Measurements from ENCODE around the gene IRAK3. TPM values are rescaled to one million over a fixed set of nuclear protein-coding genes. Genes with fewer than 3 reads are reported as not detected.

Gene IRAK3
- total RNA-seq, 1 experiment from 2014 or later: 0.44 TPM

DNA sequence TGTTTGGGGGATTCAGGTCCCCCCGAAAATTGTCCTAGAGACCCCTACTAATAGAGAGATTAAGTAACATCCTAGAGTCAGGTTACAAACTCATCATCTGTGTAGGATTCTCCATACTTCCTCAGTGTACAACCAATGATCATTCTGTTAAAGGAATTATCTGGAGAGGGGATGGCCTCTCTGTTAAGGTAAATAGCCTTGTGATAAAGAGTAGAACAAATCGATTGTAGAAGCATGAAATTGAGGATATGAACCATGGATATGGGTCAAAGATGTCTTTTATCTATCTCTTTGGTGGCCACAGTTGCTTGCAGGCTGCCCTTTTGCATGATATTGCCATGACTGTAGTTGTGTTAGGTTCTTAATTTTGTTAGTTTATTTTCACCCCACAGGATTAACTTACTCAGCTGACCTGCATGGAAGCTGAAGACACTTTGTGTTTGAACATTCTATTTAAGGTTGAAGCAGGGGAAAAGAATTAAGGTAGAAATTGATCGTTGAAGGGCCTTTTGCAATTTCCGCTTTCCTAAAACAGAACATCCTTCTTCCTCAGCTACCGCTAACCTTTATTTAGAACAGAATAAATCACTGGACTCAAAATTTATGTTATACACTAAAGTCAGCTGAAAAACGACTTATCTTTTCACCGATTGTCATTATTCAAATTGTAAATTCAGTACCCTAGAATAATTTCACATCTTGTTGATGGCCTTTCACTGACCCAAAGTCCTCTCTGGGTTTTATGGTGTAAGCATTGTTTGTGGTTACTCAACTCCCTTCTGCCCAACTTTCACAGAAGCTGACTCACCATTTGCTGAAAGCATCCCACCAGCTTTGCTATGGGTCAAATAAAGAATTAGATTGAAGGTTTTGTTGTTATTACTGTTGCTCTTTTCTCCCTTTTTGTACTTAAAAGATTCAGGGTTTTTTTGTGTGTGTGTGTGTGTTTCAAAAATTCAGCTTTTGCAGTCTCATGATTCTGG is 52.3 kb downstream of the IRAK3 start:
- Histone ChIP-seq H3K56ac (ENCODE audit: insufficient read length, low read depth, low read length) (no peak overlapping the region), H3K18ac (ENCODE audit: insufficient read length, low read depth, low read length) (no peak overlapping the region), H3K9ac (ENCODE audit: extremely low read depth, insufficient read length, low read length) (no peak overlapping the region), H2BK15ac (ENCODE audit: low read depth, low read length) (no peak overlapping the region), H2BK12ac (ENCODE audit: insufficient read length, low read depth, low read length) (no peak overlapping the region), H3K4ac (ENCODE audit: low read depth, low read length) (no peak overlapping the region), H3K79me1 (ENCODE audit: insufficient read depth, low read depth, low read length, poor library complexity, severe bottlenecking) (no peaks in the 10 kb centered on the region), H3K23me2 (ENCODE audit: insufficient read length, low read depth, low read length, poor library complexity, severe bottlenecking) (no peaks in the 10 kb centered on the region), H4K20me1 (ENCODE audit: control insufficient read depth, insufficient read depth, insufficient read length) (no peaks in the 10 kb centered on the region), H3K4me1 (ENCODE audit: insufficient read depth, low read length) (no peaks in the 10 kb centered on the region), H4K5ac (ENCODE audit: insufficient read length, low read depth, low read length) (no peak overlapping the region), H4K91ac (ENCODE audit: insufficient read length, low read depth, low read length) (no peak overlapping the region), H2AK5ac (ENCODE audit: insufficient read length, low read length) (no peak overlapping the region), H3K23ac (ENCODE audit: insufficient read length, low read depth, low read length) (no peak overlapping the region), H3K14ac (ENCODE audit: insufficient read depth, low read length) (no peak overlapping the region), H3K27me3 (ENCODE audit: insufficient read depth, low read length) (no peaks in the 10 kb centered on the region), H3T11ph (ENCODE audit: low read length) (no peak overlapping the region), H2AFZ (ENCODE audit: low read length) (no peak overlapping the region), H3K27ac (ENCODE audit: insufficient read length, low read depth, low read length) (no peak overlapping the region), H3K4me2 (ENCODE audit: insufficient read depth, insufficient read length, low read length) (no peak overlapping the region), H3K9me3 (ENCODE audit: control insufficient read depth, low read depth, low read length) (no peaks in the 10 kb centered on the region), H2BK5ac (ENCODE audit: insufficient read length, low read length) (no peak overlapping the region), H4K8ac (replicated peaks; ENCODE audit: insufficient read length, low read depth, low read length) (no peak overlapping the region), H2BK20ac (ENCODE audit: low read depth, low read length, poor library complexity, severe bottlenecking) (no peak overlapping the region), H3K79me2 (ENCODE audit: insufficient read depth, low read length) (no peaks in the 10 kb centered on the region), H2BK120ac (ENCODE audit: low read depth, low read length, poor library complexity, severe bottlenecking) (no peak overlapping the region)
- Mint-ChIP-seq H3K36me3 (ENCODE audit: insufficient read depth in 1 of 3, low read depth in 3 of 3) (no peaks in the 10 kb centered on the region), H3K4me1 (peaks cover 20 to 22% of the 10 kb centered on the region in 2 experiments), H3K27me3 (ENCODE audit: low read depth) (peaks cover 3% of the 10 kb centered on the region; the same call in 1 of the 2 replicates), H3K9me3 (no peaks in the 10 kb centered on the region), H3K4me3 (no peak overlapping the region), H3K27ac (no peak overlapping the region)
- TF ChIP-seq, protein P1, sequence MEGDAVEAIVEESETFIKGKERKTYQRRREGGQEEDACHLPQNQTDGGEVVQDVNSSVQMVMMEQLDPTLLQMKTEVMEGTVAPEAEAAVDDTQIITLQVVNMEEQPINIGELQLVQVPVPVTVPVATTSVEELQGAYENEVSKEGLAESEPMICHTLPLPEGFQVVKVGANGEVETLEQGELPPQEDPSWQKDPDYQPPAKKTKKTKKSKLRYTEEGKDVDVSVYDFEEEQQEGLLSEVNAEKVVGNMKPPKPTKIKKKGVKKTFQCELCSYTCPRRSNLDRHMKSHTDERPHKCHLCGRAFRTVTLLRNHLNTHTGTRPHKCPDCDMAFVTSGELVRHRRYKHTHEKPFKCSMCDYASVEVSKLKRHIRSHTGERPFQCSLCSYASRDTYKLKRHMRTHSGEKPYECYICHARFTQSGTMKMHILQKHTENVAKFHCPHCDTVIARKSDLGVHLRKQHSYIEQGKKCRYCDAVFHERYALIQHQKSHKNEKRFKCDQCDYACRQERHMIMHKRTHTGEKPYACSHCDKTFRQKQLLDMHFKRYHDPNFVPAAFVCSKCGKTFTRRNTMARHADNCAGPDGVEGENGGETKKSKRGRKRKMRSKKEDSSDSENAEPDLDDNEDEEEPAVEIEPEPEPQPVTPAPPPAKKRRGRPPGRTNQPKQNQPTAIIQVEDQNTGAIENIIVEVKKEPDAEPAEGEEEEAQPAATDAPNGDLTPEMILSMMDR (conservative IDR thresholded peaks at IDR 0.05): no peak
- no CpG with 5 or more reads among the region's 7 CpGs for WGBS (ENCODE audit: extremely low coverage, insufficient read length, low lambda C conversion rate)
- DNase-seq: no peak
